Posterior vena cava (tissue), 2 donors: Measurements from ENCODE around the gene CYSLTR1. TPM values are rescaled to one million over a fixed set of nuclear protein-coding genes. Genes with fewer than 3 reads are reported as not detected.
"Not testable (repeated sequence)": the region's sequence is repeated elsewhere in the genome, so short reads cannot be mapped to it uniquely, and the experiment has no call there.

Experiments
- DNase-seq: peaks from one replicate; pipeline ENCODE4 v3.0.0-alpha.2; 2020; ENCODE audit warnings: low spot score
- intact Hi-C, 2 donors: fragments of 100-400 bp; cut with DNase I; formaldehyde crosslinking; loops; one replicate each; pipeline versions ENCODE4 v1.14.1 to v1.14.2; 2022 to 2023
- total RNA-seq, 2 donors: library from RNA; stranded (reverse); fragmentation: NEBNext Ultra II Directional; extraction: Animal tissue kit (Norgen Biotek cat#: 25700); gene quantifications; one replicate each; pipeline ENCODE4 v1.2.1, GENCODE V29; 2021
- donor health status: DM: yes; HTN: yes; CAD: no.
- donor health status: DM: yes; HTN: yes; CAD: no.

CYSLTR1 gene
- total RNA-seq, 2 donors from 2014 or later, result 6.8 to 7.9 TPM

DNA sequence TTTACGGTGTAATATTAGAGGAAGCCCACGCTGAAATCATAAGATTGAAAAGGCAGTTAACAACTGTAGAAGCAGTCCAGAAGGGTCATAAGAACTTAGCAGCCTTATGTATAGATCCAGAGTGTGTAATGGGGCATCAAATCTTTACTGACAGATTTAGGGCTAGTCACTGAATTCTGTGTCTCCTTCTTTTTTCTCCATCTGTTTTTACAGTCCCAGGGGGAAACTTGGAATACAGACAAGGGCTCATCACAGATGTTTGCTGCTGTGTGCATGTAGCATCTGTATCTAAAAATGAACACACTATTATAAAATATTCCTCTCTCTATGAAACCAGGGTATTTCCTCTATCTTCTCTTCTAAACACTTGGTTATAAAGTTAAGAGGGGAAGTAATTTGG lies 43.9 kb downstream of the CYSLTR1 start:
- no peak for DNase-seq
- intact Hi-C loops, result no loop called here

DNA sequence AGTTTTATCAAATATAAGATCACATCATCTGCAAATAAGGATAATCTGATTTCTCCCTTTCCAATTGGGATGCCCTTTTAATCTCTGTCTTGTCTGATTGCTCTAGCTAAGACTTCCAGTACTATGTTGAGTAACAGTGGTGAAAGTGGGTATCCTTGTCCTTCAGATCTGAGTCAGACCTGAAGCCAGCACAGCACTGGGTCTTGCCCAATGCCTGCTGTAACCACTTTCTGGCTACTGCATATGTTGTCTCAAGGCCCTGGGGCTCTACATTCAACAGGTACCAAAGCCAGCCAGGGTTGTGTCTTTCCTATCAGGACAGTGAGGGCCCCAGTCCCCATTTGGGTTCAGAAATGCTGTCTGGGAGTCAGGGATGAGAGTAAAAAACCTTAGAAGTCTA lies 90.3 kb downstream of the CYSLTR1 start:
- DNase-seq, result no peak

DNA sequence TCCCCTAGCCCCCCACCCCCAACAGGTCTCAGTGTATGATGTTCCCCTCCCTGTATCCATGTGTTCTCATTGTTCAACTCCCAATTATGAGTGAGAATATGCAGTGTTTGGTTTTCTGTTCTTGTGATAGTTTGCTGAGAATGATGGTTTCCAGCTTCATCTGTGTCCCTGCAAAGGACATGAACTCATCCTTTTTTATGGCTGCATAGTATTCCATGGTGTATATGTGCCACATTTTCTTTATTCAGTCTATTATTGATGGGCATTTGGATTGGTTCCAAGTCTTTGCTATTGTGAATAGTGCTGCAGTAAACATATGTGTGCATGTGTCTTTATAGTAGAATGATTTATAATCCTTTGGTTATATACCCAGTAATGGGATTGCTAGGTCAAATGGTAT lies 101.4 kb downstream of the CYSLTR1 start:
- not testable (repeated sequence) for DNase-seq

More for the DNA sequence above, 90.3 kb downstream of the CYSLTR1 start:
- intact Hi-C loops, result no loop called here

More for the DNA sequence above, 101.4 kb downstream of the CYSLTR1 start:
- intact Hi-C loops, result not testable (repeated sequence)

Other genes starting within 250 kb of the CYSLTR1 start
- 100 to 1,000 TPM; 222 to 323 TPM for gene PGK1, start 223.4 kb downstream of the CYSLTR1 start, total RNA-seq
- gene TAF9B, start 188.0 kb downstream of the CYSLTR1 start, total RNA-seq, result 10 to 100 TPM; 28.3 to 30.4 TPM